Nephron (organoid): ENCODE data around the gene CAGE1.

Experiments used
- H3K27ac Mint-ChIP-seq, 3 experiments: 2 replicates each; pipeline ENCODE4 v1.8.0; 2020; ENCODE audit warnings: mixed read lengths in 3 of 3, mild to moderate bottlenecking in 2 of 3, moderate library complexity in 1 of 3
- H3K27me3 Mint-ChIP-seq: 2 replicates; pipeline ENCODE4 v1.8.0; 2021; ENCODE audit warnings: low read depth, mild to moderate bottlenecking, moderate library complexity, mixed read lengths
- H3K36me3 Mint-ChIP-seq: 2 replicates; pipeline ENCODE4 v1.8.0; 2020; ENCODE audit warnings: low read depth, mixed read lengths
- H3K4me1 Mint-ChIP-seq: 2 replicates; pipeline ENCODE4 v1.8.0; 2020; ENCODE audit warnings: mixed read lengths
- H3K4me3 Mint-ChIP-seq, 3 experiments: 2 replicates each; pipeline ENCODE4 v1.8.0; 2020; ENCODE audit warnings: mild to moderate bottlenecking in 3 of 3, mixed read lengths in 3 of 3, moderate library complexity in 2 of 3
- H3K9me3 Mint-ChIP-seq: 2 replicates; pipeline ENCODE4 v1.8.0; 2020; ENCODE audit warnings: mixed read lengths
- TF ChIP-seq, protein P1 (sequence below), 3 experiments: fragments of 200-600 bp; sonication (generic); IDR thresholded peaks; one replicate each; pipeline ENCODE4 v1.5.0; 2021; ENCODE audit warnings: antibody characterized with exemption in 3 of 3; ENCODE audit not compliant: unreplicated experiment in 3 of 3

The CAGE1 gene

DNA sequence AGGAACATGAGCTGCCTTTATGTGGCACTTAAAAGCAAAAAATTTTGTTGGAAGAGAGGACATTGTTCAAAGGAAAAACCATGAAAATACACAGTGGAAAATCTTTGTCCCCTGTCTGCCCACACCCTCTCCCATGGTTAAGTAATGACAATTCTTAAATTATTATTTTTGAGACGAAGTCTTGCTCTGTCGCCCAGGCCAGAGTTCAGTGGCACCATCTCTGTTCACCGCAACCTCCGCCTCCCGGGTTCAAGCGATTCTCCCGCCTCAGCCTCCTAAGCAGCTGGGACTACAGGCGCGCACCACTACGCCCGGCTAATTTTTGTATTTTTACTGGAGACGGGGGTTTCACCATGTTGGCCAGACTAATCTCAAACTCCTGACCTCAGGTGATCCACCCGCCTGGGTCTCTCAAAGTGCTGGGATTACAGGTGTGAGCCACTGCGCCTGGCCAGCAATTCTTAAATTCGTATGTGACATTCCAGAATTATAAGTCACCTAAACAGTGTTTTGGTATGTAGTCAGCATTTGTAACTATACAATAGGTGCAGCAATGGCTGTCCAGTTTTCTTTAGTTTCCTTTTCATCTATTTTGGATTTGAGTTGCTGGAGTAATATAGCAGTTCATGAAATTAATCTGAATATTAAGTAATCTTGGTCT, 75.9 kb downstream of the CAGE1 start:
- H3K27me3 Mint-ChIP-seq = no peaks in the 10 kb centered on the region
- TF ChIP-seq, protein P1, sequence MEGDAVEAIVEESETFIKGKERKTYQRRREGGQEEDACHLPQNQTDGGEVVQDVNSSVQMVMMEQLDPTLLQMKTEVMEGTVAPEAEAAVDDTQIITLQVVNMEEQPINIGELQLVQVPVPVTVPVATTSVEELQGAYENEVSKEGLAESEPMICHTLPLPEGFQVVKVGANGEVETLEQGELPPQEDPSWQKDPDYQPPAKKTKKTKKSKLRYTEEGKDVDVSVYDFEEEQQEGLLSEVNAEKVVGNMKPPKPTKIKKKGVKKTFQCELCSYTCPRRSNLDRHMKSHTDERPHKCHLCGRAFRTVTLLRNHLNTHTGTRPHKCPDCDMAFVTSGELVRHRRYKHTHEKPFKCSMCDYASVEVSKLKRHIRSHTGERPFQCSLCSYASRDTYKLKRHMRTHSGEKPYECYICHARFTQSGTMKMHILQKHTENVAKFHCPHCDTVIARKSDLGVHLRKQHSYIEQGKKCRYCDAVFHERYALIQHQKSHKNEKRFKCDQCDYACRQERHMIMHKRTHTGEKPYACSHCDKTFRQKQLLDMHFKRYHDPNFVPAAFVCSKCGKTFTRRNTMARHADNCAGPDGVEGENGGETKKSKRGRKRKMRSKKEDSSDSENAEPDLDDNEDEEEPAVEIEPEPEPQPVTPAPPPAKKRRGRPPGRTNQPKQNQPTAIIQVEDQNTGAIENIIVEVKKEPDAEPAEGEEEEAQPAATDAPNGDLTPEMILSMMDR (IDR thresholded peaks at IDR 0.05; ENCODE audit: unreplicated experiment in 3 of 3) = no peak
- H3K27ac Mint-ChIP-seq = peak overlapping the region; percentile 97 to 99 (median 97)
- peaks cover 11% of the 10 kb centered on the region for H3K4me1 Mint-ChIP-seq
- peaks cover 17% of the 10 kb centered on the region for H3K36me3 Mint-ChIP-seq
- H3K4me3 Mint-ChIP-seq = peak overlapping the region; percentile 92 to 97 (median 96)
- no peaks in the 10 kb centered on the region for H3K9me3 Mint-ChIP-seq

DNA sequence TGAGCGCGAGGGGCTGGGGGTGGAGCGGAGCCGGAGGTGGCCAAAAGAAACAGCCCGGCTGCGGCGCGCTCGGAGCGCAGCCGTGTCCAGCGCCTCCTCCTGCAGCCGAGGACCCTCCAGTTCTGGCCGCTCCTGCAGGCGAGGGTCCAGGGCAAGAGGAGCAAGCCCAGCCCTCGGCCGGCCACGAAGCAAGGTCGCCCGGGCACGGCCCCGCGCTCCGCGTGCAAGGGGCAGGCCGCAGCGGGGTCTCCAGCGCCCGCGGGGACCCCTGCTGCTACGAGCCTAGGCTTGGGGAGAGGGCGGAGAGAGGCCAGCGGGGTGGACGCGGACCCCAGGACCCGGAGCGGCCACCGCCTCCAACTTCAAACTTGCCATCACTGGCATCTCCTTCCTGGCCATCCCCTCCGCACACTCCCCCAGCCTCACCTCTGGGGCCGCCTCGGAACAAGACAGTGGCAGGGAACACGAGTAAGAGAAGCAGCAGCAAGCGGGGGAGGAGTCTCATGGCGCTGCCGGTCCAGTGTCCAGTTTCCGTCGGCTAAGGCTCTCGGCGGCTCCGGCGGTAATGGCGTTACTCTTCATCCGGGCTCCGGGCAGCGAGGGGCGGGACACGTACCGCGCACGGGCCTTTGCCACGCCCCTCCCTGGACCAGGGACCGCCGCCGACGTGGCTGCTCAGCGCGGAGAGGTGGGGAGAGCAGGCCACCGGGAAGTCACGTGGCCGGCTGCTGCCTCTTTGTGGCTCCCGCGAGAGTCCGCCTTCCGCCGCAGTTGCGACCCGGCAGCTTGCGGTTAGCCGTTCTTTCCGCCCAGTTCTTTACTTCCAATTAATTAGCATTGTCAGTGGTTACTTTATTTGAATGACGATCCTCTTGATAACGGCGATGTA, 76.7 kb downstream of the CAGE1 start, which contains the start of gene SSR1:
TSS of gene SSR1 (minus strand) at position 584 of the 889 bp plus-strand sequence. CDS start at position 505, 79 bp downstream.
- H3K4me1 Mint-ChIP-seq = peaks cover 15% of the 10 kb centered on the region
- H3K27ac Mint-ChIP-seq = peak within 1 kb of the TSS; percentile 97 to 99 (median 97)
- peak within 1 kb of the TSS; percentile 92 to 97 (median 96) for H3K4me3 Mint-ChIP-seq
- no peaks in the 10 kb centered on the region for H3K9me3 Mint-ChIP-seq
- TF ChIP-seq, protein P1 (IDR thresholded peaks at IDR 0.05; ENCODE audit: unreplicated experiment in 3 of 3) = no peak
- H3K27me3 Mint-ChIP-seq = no peaks in the 10 kb centered on the region
- H3K36me3 Mint-ChIP-seq = peaks cover 25% of the 10 kb centered on the region

DNA sequence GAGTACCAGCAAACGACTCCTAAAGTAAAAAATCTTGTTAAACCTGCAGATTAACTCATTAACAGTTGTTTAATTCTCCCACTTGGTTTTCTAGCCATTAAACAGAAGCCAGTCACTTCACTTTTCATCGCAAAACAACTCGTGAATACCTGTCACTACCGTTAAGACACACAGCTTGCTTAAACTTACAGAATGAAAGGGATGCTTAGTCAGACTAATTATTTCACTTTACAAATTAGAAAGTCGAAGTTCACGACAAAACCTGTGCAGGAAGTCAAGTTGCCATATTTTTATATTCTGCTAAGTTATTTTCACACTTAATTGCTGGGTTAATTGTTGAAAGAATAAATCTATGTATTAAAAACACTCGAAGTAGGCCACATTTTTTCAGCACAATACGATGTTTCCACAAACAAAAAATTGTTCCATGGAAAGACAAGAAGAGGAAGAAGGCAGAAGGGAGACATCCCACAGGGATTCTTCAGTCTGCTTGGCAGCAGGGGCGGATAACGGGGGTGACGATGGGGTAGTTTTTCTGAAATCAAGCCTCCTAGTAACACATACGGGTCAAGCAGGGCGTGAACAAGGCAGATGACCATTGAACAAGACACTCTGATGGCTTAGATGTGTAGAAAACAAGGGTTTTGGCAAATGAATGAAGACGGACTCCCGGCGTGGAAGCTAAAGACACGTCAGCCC, 77.5 kb downstream of the CAGE1 start:
- Mint-ChIP-seq H3K27ac (peak overlapping the region; percentile 97), H3K4me1 (peaks cover 15% of the 10 kb centered on the region), H3K4me3 (peak overlapping the region; percentile 92 to 97 (median 96)), H3K9me3 (no peaks in the 10 kb centered on the region), H3K36me3 (peaks cover 31% of the 10 kb centered on the region), H3K27me3 (no peaks in the 10 kb centered on the region)
- TF ChIP-seq, protein P1 (IDR thresholded peaks at IDR 0.05; ENCODE audit: unreplicated experiment in 3 of 3) = no peak

DNA sequence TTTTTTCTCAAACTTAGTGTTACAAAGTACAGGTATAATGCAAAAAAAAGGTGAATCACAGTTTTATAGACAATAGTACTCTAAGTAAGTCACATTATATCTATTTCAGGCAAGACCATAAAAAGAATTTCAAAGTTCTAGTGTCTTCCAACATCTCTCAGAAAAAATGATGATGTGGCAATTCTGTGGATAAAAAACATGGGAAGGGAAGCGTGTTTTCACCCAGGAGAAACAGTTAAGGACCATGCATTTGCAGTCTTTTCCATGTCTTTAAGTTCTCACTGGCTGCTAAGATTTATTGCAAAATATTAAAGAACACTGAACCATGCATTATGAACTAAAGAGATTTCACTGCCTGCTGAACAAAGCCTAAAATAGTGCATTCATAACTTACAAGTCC, 78.4 kb downstream of the CAGE1 start:
- no peaks in the 10 kb centered on the region for H3K9me3 Mint-ChIP-seq
- H3K4me3 Mint-ChIP-seq = peak overlapping the region; percentile 92 to 97 (median 96)
- peaks cover 15% of the 10 kb centered on the region for H3K4me1 Mint-ChIP-seq
- H3K27ac Mint-ChIP-seq = peak overlapping the region; percentile 89 to 97 (median 97)
- peaks cover 33% of the 10 kb centered on the region for H3K36me3 Mint-ChIP-seq
- TF ChIP-seq, protein P1 (IDR thresholded peaks at IDR 0.05; ENCODE audit: unreplicated experiment in 3 of 3) = no peak
- H3K27me3 Mint-ChIP-seq = no peaks in the 10 kb centered on the region

DNA sequence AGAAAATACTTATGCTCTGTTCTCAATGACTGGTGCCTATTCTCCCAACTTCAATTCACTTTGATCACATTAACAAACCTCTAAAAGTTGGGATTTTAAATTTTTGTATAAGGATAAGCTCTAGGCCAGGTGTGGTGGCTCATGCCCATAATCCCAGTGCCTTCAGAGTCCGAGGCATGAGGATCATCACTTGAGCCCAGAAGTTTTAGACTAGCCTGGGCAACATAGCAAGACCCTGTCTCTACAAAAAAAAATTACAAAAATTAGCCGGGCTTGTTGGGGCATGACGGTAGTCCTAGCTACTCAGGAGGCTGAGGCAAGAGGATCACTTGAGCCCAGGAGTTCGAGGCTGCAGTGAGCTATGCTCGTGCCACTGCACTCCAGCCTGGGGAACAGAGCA, 80.5 kb downstream of the CAGE1 start:
- Mint-ChIP-seq H3K36me3 (peaks cover 51% of the 10 kb centered on the region), H3K27me3 (no peaks in the 10 kb centered on the region), H3K27ac (no peak overlapping the region), H3K4me3 (no peak overlapping the region), H3K4me1 (peaks cover 25% of the 10 kb centered on the region), H3K9me3 (no peaks in the 10 kb centered on the region)
- TF ChIP-seq, protein P1 (IDR thresholded peaks at IDR 0.05; ENCODE audit: unreplicated experiment in 3 of 3) = no peak
